ENCODE results near the gene CALHM2. TPM values are rescaled to one million over a fixed set of nuclear protein-coding genes. Genes with fewer than 3 reads are reported as not detected.

Gene CALHM2
- total and polyA plus RNA-seq, 2 donors (not counting 1 experiment from before 2014, with no cell fraction given), result 16.3 to 42.8 TPM

DNA sequence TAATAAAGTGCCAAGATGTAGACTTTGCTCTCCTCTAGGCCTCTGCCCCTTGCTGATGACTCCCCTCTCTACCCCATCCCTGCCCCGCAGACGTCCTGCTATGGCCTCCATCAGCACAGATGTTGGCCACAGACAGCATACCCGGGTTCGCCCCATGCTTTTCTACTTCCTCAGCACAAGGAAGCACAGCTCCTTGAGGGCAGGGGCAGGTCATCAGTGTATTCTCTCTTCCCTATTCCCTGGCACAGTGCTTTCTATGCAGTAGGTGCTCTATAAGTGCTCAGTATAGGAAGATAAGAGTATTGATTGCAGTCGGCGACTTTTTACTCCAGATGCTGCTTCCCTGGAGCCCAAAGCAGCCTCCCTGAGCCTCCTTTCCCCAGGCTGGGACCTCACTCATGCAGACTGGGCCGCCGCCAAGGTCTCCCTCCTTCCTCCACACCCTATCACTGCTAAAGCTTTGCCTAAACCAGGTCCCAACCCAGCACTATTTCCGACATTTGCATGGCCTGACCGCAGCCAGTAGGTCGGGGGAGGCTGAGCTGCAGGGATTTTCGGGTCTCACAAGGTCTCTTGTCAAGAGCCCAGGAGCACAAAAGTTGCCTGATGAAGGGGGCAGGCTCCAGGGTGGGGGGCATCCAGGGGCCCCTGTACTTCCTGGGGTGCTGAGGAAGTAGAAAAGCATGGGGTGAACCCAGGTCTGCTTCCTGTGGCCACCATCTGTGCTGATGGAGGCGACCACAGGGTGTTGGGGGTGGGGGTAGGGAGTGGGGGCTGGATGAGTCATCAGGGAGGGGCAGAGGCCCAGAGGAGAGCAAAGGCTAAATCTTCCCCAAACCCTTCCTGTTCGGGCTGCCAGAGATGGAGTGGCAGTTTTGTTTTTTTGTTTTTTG, 18.8 kb upstream of the CALHM2 start:
- Mint-ChIP-seq H3K9me3 (ENCODE audit: insufficient read depth) (no peaks in the 10 kb centered on the region), H3K4me1 (peaks cover 71% of the 10 kb centered on the region), H3K27ac (peak overlapping the region; percentile 96), H3K27me3 (no peaks in the 10 kb centered on the region), H3K4me3 (peak overlapping the region; percentile 79)
- Histone ChIP-seq H3K9me3 (ENCODE audit: control extremely low read depth in 1 of 3, control insufficient read depth in 2 of 3, insufficient read depth in 1 of 3, low read length in 2 of 3) (peaks cover 0 to 6% (median 0%) of the 10 kb centered on the region in 3 donors), H3K27me3 (replicated peaks in 1 of 4; ENCODE audit: control extremely low read depth in 1 of 4, control insufficient read depth in 3 of 4, insufficient read depth in 4 of 4, low read length in 3 of 4) (no peaks in the 10 kb centered on the region), H2AFZ (ENCODE audit: insufficient read depth, low read depth, low read length, poor library complexity, severe bottlenecking) (peak overlapping the region; percentile 56), H3K36me3 (replicated peaks in 1 of 2; ENCODE audit: control extremely low read depth in 1 of 2, control insufficient read depth in 1 of 2, extremely low read depth in 1 of 2, insufficient read depth in 2 of 2, low read length in 1 of 2) (no peaks in the 10 kb centered on the region), H3K4me3 (ENCODE audit: control extremely low read depth in 1 of 5, extremely low read depth in 1 of 5, insufficient read depth in 1 of 5, low read depth in 2 of 5, low read length in 4 of 5) (peak overlapping the region in 3 of 5 experiments; percentile 15 to 35 (median 31)), H3K9ac (ENCODE audit: low read length) (peak overlapping the region; percentile 43), H3K4me1 (ENCODE audit: control insufficient read depth in 2 of 2, insufficient read depth in 2 of 2, low read length in 2 of 2) (peaks cover 40 to 70% of the 10 kb centered on the region in 2 donors), H3K27ac (ENCODE audit: low read length in 2 of 2) (peak overlapping the region; percentile 69 to 78), H4K20me1 (ENCODE audit: control insufficient read depth, insufficient read depth, low read length, poor library complexity, severe bottlenecking) (no peaks in the 10 kb centered on the region), H3K4me2 (replicated peaks; ENCODE audit: low read depth, low read length, poor library complexity, severe bottlenecking) (peak overlapping the region; percentile 75), H3K79me2 (ENCODE audit: control insufficient read depth, insufficient read depth, low read length) (no peaks in the 10 kb centered on the region)
- TF ChIP-seq, protein P1, sequence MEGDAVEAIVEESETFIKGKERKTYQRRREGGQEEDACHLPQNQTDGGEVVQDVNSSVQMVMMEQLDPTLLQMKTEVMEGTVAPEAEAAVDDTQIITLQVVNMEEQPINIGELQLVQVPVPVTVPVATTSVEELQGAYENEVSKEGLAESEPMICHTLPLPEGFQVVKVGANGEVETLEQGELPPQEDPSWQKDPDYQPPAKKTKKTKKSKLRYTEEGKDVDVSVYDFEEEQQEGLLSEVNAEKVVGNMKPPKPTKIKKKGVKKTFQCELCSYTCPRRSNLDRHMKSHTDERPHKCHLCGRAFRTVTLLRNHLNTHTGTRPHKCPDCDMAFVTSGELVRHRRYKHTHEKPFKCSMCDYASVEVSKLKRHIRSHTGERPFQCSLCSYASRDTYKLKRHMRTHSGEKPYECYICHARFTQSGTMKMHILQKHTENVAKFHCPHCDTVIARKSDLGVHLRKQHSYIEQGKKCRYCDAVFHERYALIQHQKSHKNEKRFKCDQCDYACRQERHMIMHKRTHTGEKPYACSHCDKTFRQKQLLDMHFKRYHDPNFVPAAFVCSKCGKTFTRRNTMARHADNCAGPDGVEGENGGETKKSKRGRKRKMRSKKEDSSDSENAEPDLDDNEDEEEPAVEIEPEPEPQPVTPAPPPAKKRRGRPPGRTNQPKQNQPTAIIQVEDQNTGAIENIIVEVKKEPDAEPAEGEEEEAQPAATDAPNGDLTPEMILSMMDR (IDR thresholded peaks at IDR 0.05), result no peak
- intact Hi-C loops (cut with micrococcal nuclease), result loop anchor here (1.0 kb wide), 3 partner anchors 19 to 103 kb away; partner anchors contain the start of genes ATP5MK, CALHM2 and PDCD11
- CTCF ChIA-PET, result interaction anchor here (0.7 to 2.4 kb wide), 8 partner anchors 9 to 55 kb away, joined by 3 to 17 read pairs (median 8); partner anchors contain the start of gene CALHM2
- POLR2A ChIA-PET, result interaction anchor here (1.0 to 2.9 kb wide), 3 partner anchors 12 to 19 kb away, joined by 3 to 24 read pairs (median 4); partner anchors contain the start of gene CALHM2
- 5% methylated on average over 10 of the region's 14 CpGs for WGBS (ENCODE audit: insufficient coverage)
- peak; percentile 85 for DNase-seq
- peak; percentile 78 for ATAC-seq (ENCODE audit: low read depth)

DNA sequence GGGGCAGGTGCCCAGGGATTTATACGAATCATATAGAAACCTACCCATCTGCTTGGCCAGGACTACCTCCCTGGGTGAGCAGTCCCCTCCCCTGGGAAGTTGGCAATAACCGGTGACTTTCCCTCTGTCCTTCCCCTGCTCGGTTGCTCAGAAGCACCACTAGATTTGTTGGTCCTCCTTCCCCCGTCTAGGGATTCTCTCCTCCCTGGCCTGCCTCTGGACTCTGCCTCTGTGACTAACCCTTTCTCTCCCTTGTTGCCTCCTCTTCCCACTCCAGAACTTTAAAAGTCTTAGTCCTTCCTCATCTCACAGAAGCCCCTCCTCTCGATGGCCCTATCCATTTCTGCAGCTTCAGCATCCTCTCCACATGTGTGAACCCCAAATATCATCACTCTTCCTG, 17.0 kb upstream of the CALHM2 start:
- TF ChIP-seq EZH2 (IDR thresholded peaks at IDR 0.05; ENCODE audit: borderline replicate concordance, insufficient read depth, low read depth, low read length, poor library complexity, severe bottlenecking), result no peak
- TF ChIP-seq, protein P1 (IDR thresholded peaks at IDR 0.05), result no peak
- ATAC-seq (ENCODE audit: low read depth) (no peak), DNase-seq (no peak)
- intact Hi-C loops (cut with micrococcal nuclease), result no loop called here
- H3K4me2 ChIP-seq (replicated peaks; ENCODE audit: low read depth, low read length, poor library complexity, severe bottlenecking), result no peak overlapping the region
- no peaks in the 10 kb centered on the region for H3K9me3 Mint-ChIP-seq (ENCODE audit: insufficient read depth)
- H3K36me3 ChIP-seq (replicated peaks in 1 of 2; ENCODE audit: control extremely low read depth in 1 of 2, control insufficient read depth in 1 of 2, extremely low read depth in 1 of 2, insufficient read depth in 2 of 2, low read length in 1 of 2), result no peaks in the 10 kb centered on the region
- H3K4me1 ChIP-seq (ENCODE audit: control insufficient read depth in 2 of 2, insufficient read depth in 2 of 2, low read length in 2 of 2), result peaks cover 40 to 75% of the 10 kb centered on the region in 2 donors
- H4K20me1 ChIP-seq (ENCODE audit: control insufficient read depth, insufficient read depth, low read length, poor library complexity, severe bottlenecking), result no peaks in the 10 kb centered on the region
- H3K4me1 Mint-ChIP-seq, result peaks cover 74% of the 10 kb centered on the region
- H3K27me3 ChIP-seq (replicated peaks in 1 of 4; ENCODE audit: control extremely low read depth in 1 of 4, control insufficient read depth in 3 of 4, insufficient read depth in 4 of 4, low read length in 3 of 4), result no peaks in the 10 kb centered on the region
- peak overlapping the region; percentile 96 for H3K27ac Mint-ChIP-seq
- peaks cover 0 to 6% (median 0%) of the 10 kb centered on the region in 3 donors for H3K9me3 ChIP-seq (ENCODE audit: control extremely low read depth in 1 of 3, control insufficient read depth in 2 of 3, insufficient read depth in 1 of 3, low read length in 2 of 3)
- H2AFZ ChIP-seq (ENCODE audit: insufficient read depth, low read depth, low read length, poor library complexity, severe bottlenecking), result no peak overlapping the region
- no peaks in the 10 kb centered on the region for H3K79me2 ChIP-seq (ENCODE audit: control insufficient read depth, insufficient read depth, low read length)
- H3K4me3 Mint-ChIP-seq, result peak overlapping the region; percentile 11
- H3K27ac ChIP-seq (ENCODE audit: low read length in 2 of 2), result peak overlapping the region in 1 of 2 donors; percentile 1
- ChIA-PET POLR2A (no interaction called here), CTCF (interaction anchor here (1.0 to 1.8 kb wide), 4 partner anchors 16 to 53 kb away, joined by 3 to 8 read pairs (median 4); no protein-coding TSS in a partner anchor)
- no peaks in the 10 kb centered on the region for H3K27me3 Mint-ChIP-seq
- 65% methylated on average over 5 of the region's 5 CpGs for WGBS (ENCODE audit: insufficient coverage)
- H3K4me3 ChIP-seq (ENCODE audit: control extremely low read depth in 1 of 5, extremely low read depth in 1 of 5, insufficient read depth in 1 of 5, low read depth in 2 of 5, low read length in 4 of 5), result no peak overlapping the region
- H3K9ac ChIP-seq (ENCODE audit: low read length), result no peak overlapping the region

All from B cell (primary cell).